Lower lobe of right lung (tissue), 2 donors: ENCODE results near the gene GPR156. TPM values are rescaled to one million over a fixed set of nuclear protein-coding genes. Genes with fewer than 3 reads are reported as not detected.

Source experiments
- ATAC-seq, 2 donors: fragments of 200-7000 bp; cut with Tn5 transposase; one replicate each; pipeline ENCODE4 v1.9.1; 2020 to 2022; ENCODE audit warnings: mild to moderate bottlenecking in 2 of 2, moderate library complexity in 2 of 2
- DNase-seq: peaks from one replicate; pipeline ENCODE4 v3.0.0-alpha.2; 2020
- H3K27ac ChIP-seq: fragments of 200-600 bp; one replicate; pipeline ENCODE4 v1.8.0; 2022
- H3K27me3 ChIP-seq: fragments of 200-600 bp; one replicate; pipeline ENCODE4 v1.8.0; 2022; ENCODE audit warnings: low read depth
- H3K36me3 ChIP-seq: fragments of 200-600 bp; one replicate; pipeline ENCODE4 v1.8.0; 2022; ENCODE audit warnings: mild to moderate bottlenecking
- H3K4me1 ChIP-seq: fragments of 200-600 bp; one replicate; pipeline ENCODE4 v1.8.0; 2022
- H3K4me3 ChIP-seq: fragments of 200-600 bp; one replicate; pipeline ENCODE4 v1.8.0; 2022; ENCODE audit warnings: mild to moderate bottlenecking
- H3K9me3 ChIP-seq: fragments of 200-600 bp; one replicate; pipeline ENCODE4 v1.8.0; 2022
- intact Hi-C: fragments of 100-400 bp; cut with DNase I; formaldehyde crosslinking; loops from one replicate; pipeline ENCODE4 v1.11.0; 2022
- total RNA-seq: library from RNA; stranded (reverse); fragmentation: NEBNext Ultra II Directional; extraction: Animal tissue kit (Norgen Biotek cat#: 25700); gene quantifications from one replicate; pipeline ENCODE4 v1.2.1, GENCODE V29; 2021
- TF ChIP-seq, protein P1 (sequence below): fragments of 200-600 bp; IDR thresholded peaks from one replicate; pipeline ENCODE4 v1.8.0; 2022; ENCODE audit warnings: antibody characterized with exemption, mild to moderate bottlenecking
- donor health status: DM: no; HTN: yes; CAD: no; lungs with severe emphysema.

Gene GPR156
- total RNA-seq, 1 donor from 2014 or later: 0.32 TPM

DNA sequence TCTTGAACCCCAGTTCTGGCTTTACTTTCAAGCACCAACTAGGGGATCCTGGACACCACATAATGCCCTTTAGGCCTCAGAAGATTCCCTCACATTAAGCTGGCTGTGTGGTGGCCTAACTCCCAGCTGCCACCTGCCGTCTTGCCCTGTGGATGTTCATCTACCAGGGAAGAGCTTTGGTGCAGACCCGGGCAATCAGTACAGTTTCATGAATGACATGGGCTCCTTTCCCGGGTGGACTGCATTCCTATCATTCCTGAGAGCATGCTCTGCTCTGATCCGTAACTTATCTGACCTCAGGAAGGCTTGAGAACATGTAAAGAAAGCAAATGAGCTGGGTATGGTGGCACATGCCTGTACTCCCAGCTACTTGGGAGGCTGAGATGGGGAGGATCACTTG is 140.8 kb downstream of the GPR156 start:
- Histone ChIP-seq H3K27me3 (no peaks in the 10 kb centered on the region), H3K4me3 (no peak overlapping the region), H3K36me3 (no peaks in the 10 kb centered on the region), H3K4me1 (peaks cover 19% of the 10 kb centered on the region), H3K27ac (no peak overlapping the region), H3K9me3 (no peaks in the 10 kb centered on the region)
- intact Hi-C loops: no loop called here
- ATAC-seq (peak; percentile 63 to 64), DNase-seq (no peak)
- TF ChIP-seq, protein P1, sequence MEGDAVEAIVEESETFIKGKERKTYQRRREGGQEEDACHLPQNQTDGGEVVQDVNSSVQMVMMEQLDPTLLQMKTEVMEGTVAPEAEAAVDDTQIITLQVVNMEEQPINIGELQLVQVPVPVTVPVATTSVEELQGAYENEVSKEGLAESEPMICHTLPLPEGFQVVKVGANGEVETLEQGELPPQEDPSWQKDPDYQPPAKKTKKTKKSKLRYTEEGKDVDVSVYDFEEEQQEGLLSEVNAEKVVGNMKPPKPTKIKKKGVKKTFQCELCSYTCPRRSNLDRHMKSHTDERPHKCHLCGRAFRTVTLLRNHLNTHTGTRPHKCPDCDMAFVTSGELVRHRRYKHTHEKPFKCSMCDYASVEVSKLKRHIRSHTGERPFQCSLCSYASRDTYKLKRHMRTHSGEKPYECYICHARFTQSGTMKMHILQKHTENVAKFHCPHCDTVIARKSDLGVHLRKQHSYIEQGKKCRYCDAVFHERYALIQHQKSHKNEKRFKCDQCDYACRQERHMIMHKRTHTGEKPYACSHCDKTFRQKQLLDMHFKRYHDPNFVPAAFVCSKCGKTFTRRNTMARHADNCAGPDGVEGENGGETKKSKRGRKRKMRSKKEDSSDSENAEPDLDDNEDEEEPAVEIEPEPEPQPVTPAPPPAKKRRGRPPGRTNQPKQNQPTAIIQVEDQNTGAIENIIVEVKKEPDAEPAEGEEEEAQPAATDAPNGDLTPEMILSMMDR: no peak

DNA sequence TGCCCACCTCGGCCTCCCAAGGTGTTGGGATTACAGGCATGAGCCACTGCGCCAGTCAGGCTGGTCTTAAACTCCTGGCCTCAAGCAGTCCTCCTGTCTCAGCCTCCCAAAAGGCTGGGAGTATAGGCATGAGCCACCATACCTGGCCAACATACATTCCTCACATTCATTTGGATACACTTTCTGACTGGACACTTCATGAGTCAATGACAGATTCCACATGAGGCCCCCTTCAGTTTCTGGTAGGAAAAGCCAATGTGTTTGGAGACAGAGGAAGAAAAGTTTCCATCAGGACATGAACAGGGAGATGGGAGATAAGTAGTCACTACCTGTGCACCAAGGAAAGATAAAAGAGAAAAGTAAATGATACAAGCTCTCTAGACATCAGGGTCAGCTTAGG is 141.3 kb downstream of the GPR156 start:
- no peaks in the 10 kb centered on the region for H3K9me3 ChIP-seq
- H3K4me3 ChIP-seq: no peak overlapping the region
- H3K27ac ChIP-seq: no peak overlapping the region
- intact Hi-C loops: no loop called here
- TF ChIP-seq, protein P1: no peak
- H3K36me3 ChIP-seq: no peaks in the 10 kb centered on the region
- ATAC-seq: no peak
- no peak for DNase-seq
- H3K4me1 ChIP-seq: peaks cover 17% of the 10 kb centered on the region
- no peaks in the 10 kb centered on the region for H3K27me3 ChIP-seq

DNA sequence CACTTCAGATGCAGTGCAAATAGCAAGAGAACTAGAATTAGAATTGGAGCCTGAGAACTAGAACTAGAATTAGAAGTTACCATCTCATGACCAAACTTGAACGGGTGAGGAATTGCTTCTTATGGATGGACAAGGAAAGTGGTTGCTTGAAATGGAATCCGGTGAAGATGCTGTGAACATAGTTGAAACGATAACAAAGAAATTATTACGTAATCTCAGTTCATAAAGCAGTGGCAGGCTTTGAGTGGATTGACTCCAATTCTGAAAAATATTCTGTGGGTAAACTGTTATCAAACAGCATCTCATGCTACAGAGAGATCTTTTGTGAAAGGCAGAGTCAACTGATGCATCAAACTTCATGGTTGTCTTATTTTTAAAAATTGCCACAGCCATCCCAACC is 142.8 kb downstream of the GPR156 start:
- Histone ChIP-seq H3K27me3 (no peaks in the 10 kb centered on the region), H3K9me3 (no peaks in the 10 kb centered on the region), H3K4me3 (no peak overlapping the region), H3K36me3 (no peaks in the 10 kb centered on the region), H3K4me1 (peaks cover 3% of the 10 kb centered on the region), H3K27ac (no peak overlapping the region)
- DNase-seq (no peak), ATAC-seq (no peak)
- TF ChIP-seq, protein P1: no peak
- intact Hi-C loops: no loop called here

DNA sequence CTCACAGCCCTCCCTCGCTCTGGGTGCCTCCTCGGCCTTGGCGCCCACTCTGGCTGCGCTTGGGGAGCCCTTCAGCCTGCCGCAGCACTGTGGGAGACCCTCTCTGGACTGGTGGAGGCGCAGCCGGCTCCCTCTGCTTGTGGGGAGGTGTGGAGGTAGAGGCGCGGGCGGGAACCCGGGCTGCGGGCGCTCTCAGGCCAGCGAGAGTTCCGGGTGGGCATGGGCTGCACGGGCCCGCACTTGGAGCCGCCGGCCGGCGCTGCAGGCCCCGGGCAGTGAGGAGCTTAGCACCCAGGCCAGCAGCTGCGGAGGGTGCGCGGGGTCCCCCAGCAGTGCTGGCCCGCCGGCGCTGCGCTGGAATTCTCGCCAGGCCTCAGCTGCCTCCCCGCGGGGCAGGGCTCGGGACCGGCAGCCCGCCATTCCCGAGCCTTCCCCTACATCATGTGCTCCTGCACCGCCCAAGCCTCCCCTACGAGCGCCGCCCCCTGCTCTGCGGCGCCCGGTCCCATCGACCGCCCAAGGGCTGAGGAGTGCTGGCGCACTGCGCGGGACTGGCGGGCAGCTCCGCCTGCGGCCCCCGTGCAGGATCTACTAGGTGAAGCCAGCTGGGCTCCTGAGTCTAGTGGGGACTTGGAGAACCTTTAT is 144.8 kb downstream of the GPR156 start:
- intact Hi-C loops: no loop called here
- H3K27me3 ChIP-seq: no peaks in the 10 kb centered on the region
- H3K36me3 ChIP-seq: no peaks in the 10 kb centered on the region
- no peak for ATAC-seq
- TF ChIP-seq, protein P1: no peak
- H3K4me1 ChIP-seq: no peaks in the 10 kb centered on the region
- no peak overlapping the region for H3K27ac ChIP-seq
- DNase-seq: no peak
- H3K9me3 ChIP-seq: no peaks in the 10 kb centered on the region
- no peak overlapping the region for H3K4me3 ChIP-seq

DNA sequence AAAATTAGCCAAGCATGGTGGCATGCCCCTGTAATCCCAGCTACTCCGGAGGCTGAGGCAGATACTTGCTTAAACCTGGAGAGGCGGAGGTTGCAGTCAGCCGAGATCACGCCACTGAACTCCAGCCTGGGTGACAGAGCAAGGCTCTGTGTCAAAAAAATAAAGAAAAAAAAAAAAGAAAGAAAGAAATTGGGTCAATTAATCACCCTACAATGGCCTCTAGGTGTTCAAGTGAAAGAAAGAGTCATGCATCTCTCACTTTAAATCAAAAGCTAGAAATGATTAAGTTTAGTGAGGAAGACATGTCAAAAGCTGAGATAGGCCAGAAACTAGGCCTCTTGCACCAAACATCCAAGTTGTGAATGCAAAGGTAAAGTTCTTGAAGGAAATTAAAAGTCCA is 145.9 kb downstream of the GPR156 start:
- DNase-seq: no peak
- intact Hi-C loops: no loop called here
- no peak for ATAC-seq
- Histone ChIP-seq H3K27ac (no peak overlapping the region), H3K4me1 (no peaks in the 10 kb centered on the region), H3K4me3 (no peak overlapping the region), H3K9me3 (no peaks in the 10 kb centered on the region), H3K27me3 (no peaks in the 10 kb centered on the region), H3K36me3 (no peaks in the 10 kb centered on the region)
- TF ChIP-seq, protein P1: no peak
